NB4 (cell line): ENCODE results near the gene SUPV3L1.

Source experiments
- DNase-seq: peaks from one replicate; pipeline ENCODE4 v3.0.0; 2010; ENCODE audit warnings: low read depth
- H3K4me3 ChIP-seq: one replicate; pipeline ENCODE4 v1.5.1; 2011; ENCODE audit warnings: mild to moderate bottlenecking, low read depth, low read length, moderate library complexity
- CTCF ChIP-seq: IDR thresholded peaks from one replicate; pipeline ENCODE4 v1.5.1; 2012; ENCODE audit warnings: low read depth, low read length
- MAX ChIP-seq: IDR thresholded peaks from 2 replicates; pipeline ENCODE4 v1.6.1; 2011; ENCODE audit warnings: low read depth, low read length
- MYC ChIP-seq: IDR thresholded peaks from 2 replicates; pipeline ENCODE4 v1.6.1; 2011; ENCODE audit warnings: low read depth, low read length
- POLR2A ChIP-seq: IDR thresholded peaks from 2 replicates; pipeline ENCODE4 v1.6.1; 2011; ENCODE audit warnings: mild to moderate bottlenecking; ENCODE audit not compliant: insufficient read length; ENCODE audit errors: extremely low read depth

Gene SUPV3L1

GRCh38 chr10:69222157-69223027, 42.4 kb downstream of the SUPV3L1 start:
- no peak for TF ChIP-seq POLR2A
- TF ChIP-seq MYC, result peak; percentile 95
- TF ChIP-seq MAX, result peak; percentile 98
- peak; percentile 82 for TF ChIP-seq CTCF
- H3K4me3 ChIP-seq, result peak overlapping the region; percentile 33
- DNase-seq, result peak; percentile 88

GRCh38 chr10:69223028-69223342, 43.0 kb downstream of the SUPV3L1 start:
- no peak for TF ChIP-seq POLR2A
- no peak for TF ChIP-seq MYC
- no peak for TF ChIP-seq MAX
- TF ChIP-seq CTCF, result no peak
- no peak overlapping the region for H3K4me3 ChIP-seq
- DNase-seq, result no peak

GRCh38 chr10:69224862-69225657, 45.0 kb downstream of the SUPV3L1 start:
- no peak overlapping the region for H3K4me3 ChIP-seq
- TF ChIP-seq CTCF (no peak), MAX (no peak), POLR2A (no peak), MYC (no peak)
- DNase-seq, result peak; percentile 48

GRCh38 chr10:69225681-69226080, 45.6 kb downstream of the SUPV3L1 start:
- DNase-seq, result no peak
- no peak overlapping the region for H3K4me3 ChIP-seq
- TF ChIP-seq CTCF (no peak), POLR2A (no peak), MAX (no peak), MYC (no peak)

- TF ChIP-seq CTCF, result no peak
- no peak for TF ChIP-seq POLR2A
- no peak for TF ChIP-seq MYC
- no peak for TF ChIP-seq MAX
- no peak for DNase-seq
- H3K4me3 ChIP-seq, result no peak overlapping the region
These were observed 47.0 kb downstream of the SUPV3L1 start for GRCh38 chr10:69226919-69227450.
